Superior temporal gyrus (tissue), 1 donor: Measurements from ENCODE around the gene FGF14.
"Not testable (repeated sequence)": the region's sequence is repeated elsewhere in the genome, so short reads cannot be mapped to it uniquely, and the experiment has no call there.

Experiments used
- DNase-seq: peaks from one replicate; pipeline ENCODE4 v3.0.0-alpha.2; 2016; ENCODE audit errors: extremely low spot score

FGF14 gene

DNA sequence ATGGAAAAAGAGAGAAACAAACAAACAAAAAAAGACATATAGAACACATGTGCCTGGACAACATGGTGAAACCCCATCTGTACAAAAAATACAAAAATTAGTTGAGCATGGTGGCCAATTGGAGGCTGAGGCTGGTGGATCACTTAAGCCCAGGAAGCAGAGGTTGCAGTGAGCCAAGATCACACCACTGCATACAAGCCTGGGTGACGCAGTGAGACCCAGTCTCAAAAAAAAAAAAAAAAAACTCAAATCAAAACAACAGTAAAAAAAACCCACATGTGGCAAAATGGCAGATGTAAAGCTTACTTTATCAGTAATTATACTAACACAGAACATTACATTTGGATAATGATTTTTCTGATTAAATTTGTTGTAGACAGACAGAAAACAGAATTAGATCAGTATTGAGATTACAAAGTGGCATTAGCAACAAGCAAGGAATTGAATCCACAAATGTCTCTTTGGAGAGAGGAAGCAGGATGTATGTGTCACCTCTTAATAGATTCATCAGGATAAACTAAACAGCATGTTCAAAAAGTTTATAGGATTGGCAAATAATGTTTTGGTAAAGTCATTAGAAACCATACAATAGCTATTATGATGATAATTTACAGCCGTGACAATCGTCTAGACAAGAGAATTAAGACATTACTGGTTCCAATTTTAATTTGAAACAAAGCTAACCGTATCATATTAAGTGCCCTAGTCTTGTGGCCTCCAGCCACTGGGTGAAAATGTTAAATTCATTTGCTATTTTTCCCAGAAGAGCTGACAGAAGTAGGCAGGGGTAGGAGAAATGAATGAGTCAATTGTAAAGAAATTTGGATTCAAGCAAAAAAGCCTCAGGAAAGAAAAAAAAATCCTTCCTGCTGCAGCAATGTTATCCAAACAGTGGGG is 206.0 kb downstream of the FGF14 start:
- no peak for DNase-seq

DNA sequence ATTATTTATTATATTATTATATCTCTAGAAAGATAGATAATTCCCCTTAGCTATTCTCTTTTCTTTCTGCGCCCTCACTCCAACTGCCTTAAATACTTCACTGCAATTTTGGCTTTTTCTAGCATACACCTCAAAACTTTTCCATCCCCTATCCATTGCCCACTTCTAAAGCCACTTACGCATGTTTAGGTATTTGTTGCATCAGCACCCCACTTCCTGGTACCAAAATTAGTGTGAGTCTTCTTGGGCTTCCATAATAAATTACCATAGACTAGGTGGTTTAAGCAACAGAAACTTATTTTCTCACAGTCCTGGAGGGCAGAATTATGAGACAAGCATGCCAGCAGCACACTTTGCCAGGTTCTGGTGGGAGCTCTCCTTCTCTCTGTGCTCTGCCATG is 209.0 kb downstream of the FGF14 start:
- DNase-seq = no peak

DNA sequence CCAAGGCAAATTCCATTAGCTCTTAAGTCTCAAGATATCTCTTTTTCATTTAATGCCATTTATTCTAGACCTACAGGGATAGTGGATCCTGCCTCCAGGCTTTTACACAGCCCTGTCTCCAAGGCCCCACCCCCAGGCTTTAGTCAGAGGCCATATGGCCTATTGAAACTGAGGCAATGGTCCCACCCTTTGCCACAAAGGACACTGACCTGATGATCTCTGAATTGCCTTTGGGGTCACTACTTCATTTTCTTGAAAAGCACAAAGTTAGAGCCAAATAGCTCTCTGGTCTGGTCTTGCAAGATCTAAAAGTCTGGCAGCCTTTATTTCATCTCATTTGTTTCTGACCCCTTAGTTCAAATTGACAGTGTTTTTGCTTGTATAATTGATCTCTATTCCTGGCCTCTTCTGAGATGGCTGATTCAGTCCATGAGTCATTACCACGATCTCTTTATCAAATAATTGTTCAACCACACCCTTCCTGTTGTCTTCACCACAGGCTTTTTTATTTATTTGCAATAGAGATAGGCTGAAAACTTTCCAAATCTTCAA is 209.8 kb downstream of the FGF14 start:
- no peak for DNase-seq

DNA sequence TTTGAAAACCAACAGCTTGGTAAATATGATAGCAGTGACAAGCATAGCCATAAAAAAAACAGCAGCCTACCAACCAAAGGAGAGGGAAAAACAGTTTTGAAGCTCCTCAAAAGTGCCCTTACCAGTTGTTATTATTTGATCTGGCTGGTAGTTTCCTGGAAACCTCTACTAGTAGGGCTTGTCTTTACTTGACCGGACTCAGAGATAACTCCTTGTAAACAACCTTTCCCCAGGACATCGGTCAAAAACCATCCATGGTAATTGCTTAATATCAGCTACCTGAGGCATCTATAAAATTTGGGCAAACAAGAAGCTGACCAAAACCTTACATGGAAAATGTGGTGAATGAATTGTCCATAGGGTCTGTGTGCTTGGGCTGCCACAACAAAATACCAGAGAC is 210.9 kb downstream of the FGF14 start:
- no peak for DNase-seq

DNA sequence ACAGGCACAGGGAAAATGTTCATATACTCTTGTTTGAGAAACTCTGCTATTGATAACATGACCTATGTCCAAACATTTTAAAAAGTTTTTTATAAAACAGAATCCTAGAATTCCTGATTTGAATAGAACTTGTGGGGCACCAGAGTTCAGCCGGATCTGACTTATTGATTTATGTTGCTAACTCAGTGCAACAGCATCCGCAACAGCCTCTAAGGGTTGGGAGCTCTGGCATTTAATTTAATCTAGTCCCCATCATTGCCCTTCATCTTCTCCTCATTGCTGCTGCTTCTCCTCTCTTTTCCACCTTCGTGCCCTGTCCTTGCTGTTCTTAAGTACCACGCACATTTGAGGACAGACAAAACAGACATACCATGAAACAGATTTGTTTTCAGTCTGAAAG is 214.5 kb downstream of the FGF14 start:
- no peak for DNase-seq

DNA sequence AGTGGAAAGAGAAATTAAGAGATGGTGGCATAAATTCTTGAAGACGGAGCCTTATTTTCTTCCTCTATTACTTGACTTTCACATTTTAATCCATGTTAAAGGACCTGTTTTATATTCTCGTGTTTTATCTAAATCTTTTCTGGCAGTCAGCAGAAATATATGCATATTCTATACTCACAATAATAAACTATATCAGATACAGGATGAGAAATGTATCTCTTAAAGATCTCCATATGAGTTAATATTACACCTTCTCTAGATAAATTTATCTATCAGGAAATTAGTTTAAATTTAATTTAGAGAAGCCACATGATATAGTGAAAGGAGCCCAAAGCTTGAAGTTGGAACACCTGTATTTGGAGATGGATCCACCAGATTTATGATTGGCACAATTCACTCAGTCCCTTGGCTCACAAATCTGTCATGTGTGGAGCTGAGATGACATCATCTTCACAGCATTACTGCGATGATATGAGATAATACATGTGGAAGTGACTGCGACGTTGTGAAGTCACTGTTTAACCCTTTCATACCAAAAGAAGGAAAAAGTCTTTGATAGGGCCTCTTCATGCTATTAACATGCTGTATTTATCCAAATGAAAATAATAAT is 216.4 kb downstream of the FGF14 start:
- DNase-seq = no peak

DNA sequence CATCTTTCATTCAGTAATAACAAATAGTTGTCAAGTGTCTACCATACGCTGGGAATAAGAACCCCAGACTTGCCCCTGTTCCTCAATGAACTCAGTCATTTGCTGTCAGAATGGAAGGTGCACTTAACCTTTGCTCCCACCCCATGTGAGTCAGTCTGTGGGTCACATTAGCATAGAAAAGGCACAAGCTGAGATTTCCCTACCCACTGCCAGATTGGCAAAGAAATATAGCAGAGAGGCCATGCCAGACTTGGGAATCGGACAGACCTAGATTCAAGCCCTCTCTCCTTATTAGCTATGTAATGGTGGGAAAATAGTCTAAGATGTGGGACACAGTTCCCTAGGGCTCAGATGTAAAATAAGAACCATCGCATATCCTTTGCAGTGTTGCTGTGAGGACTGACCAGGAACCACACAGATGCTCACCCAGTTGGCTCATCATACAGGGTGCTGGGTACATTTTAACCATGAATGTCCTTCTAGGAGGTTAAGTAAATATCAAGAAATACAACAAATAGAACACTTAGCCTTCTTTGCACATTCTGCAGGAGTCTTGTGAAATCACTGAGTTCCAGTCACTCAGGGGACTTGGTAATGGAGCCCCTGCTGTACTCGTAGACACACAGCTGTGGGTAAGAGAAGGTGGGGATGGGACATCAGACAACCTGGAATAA is 218.2 kb downstream of the FGF14 start:
- DNase-seq = no peak

DNA sequence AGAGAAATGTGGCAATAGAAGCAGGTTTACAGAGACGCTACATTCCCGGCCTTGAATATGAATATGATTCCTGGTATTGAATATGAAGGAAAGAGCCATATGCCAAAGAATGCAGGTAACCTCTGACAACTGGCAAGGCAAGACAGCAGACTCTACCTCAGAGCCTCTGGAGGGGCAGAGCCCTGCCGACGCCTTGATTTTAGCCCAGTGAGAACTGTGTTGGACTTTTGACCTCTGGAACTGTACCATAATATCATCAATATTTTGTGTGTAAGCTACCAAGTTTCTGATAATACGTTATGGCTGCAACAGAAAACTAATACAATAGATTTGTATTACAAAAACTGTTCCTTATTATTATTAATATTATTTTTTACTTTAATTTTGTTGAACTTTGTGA is 219.7 kb downstream of the FGF14 start:
- no peak for DNase-seq

DNA sequence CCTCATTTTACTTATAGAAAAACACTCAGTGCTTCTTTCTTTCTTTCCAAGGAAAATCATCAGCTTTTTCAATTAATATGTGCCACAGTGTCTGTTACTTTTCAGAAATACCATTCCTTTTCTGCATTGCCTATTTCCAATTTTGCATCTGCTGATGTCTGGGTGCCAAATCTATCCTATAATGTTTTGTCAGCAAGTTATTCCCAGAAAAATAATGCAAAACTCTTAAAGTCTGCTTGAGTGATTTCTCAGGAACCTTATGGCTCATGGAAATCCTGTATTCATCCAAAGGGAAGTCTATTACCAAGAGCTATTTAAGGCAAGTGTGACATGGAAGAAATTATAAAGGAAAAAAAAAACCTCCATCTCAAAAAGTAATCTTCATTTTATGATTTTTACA is 224.4 kb downstream of the FGF14 start:
- no peak for DNase-seq

DNA sequence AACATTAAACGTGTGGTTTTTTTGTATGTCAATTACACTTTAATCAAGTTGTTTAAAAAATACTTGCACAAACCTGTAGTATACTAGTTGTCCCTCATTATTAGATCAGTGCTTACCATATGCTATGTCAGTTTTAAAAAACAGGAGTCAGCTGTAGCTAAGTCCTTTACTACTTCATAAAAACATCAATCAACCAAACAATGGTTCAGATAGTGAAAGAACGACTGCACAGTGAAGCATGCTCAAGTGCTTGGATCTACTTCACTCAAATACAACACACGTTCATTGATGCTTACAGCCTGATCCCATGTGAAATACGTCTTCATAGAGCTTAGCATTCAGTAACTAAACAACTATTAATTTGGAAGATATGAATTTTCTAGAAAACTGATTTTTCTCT is 225.0 kb downstream of the FGF14 start:
- no peak for DNase-seq

DNA sequence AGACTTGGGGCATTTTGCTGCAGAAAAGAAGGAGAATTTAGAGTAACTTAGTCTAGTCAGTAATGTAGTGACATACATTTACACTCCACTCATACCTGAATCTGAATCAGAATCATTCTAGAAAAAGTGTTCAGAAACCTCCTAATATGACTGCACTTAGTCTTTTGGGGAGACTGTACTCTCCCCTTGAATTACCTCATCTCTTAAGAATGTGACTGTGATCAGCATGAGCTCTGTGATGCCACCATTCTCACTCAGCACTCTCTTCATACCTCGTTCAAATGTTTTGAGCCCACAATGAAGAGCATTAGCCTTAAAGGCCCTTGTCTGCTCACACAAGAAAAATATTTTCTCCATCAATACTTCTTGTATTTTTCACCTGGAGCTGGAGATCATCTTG is 229.4 kb downstream of the FGF14 start:
- no peak for DNase-seq

DNA sequence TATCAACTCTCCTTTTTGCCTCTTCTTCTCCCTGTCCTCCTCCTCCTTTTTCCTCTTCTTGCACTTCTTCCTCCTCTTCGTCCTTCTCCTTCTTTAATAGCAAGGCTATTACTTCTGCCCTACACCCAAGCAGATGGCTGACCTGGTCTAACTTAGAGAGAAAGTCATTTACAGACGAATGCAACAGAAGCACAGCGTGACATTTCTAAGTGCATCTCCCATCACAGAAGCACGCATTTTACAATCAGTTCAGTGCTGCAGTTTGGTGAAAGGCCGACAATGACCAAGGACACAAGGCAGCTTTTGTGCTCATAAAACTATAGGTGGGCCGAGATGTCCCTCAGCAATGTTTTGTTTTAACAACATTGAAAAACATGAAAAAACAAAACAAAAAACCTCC is 231.5 kb downstream of the FGF14 start:
- no peak for DNase-seq

DNA sequence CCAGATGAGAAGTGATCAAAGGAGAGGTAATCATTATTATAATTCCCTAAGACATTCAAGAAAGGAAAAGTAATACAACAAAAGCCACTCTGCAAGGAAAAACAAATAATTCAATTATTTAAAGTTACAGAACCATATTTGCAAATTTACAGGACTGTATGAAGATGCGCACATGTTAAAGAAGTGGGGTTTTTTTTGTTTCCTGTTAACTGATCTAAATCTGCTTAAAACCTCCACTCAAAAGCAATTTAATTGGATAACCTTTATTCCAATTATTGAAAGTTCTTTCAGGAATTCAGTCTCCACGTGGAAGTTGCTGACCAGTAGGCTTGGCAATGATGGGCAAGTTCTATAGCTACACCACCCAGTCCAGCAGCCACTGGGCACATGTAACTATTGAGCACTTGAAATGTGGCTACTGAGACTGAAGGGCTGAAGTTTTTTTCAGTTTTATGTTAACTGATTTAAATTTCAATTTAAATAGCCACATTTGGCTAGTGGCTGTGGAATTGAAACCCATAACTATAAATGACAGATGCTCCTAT is 232.3 kb downstream of the FGF14 start:
- DNase-seq = no peak

DNA sequence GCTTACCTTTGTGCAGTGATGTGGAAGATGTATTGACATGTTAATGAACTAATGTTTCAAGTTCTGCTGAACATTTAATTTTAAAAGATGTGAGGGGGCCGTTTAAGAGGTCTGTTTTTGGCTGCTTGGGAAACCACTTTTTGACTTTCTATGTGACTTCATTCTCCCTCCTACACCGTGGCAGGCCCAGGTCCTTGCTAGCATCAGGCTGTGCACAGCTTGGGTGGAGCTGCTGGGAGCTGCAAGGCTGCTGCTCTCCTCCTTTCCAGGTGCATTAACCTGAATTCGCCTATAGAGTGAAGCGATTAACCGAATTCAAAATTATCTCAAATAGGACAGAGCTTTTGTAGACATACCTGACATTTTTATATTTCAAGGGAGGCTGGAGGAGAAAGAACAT is 249.1 kb downstream of the FGF14 start:
- DNase-seq = no peak

DNA sequence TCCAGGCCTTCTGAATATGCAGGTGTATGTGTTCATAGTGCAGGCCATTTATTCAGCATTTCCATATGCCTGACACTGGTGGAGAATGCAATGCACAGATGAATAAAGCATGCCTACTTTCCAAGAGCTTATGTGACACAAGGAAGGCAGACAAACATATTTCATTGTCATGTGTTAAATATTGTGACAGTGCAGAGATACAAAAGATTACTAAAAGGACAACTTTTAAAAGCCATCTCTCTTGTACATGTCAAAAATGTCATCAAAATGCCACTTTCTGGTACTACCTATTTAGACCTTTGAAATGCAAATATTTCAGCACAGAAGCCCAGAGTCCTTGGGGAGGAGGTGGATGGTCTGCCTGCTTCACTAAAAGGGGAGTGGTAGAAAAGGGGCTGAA is 254.5 kb downstream of the FGF14 start:
- no peak for DNase-seq

DNA sequence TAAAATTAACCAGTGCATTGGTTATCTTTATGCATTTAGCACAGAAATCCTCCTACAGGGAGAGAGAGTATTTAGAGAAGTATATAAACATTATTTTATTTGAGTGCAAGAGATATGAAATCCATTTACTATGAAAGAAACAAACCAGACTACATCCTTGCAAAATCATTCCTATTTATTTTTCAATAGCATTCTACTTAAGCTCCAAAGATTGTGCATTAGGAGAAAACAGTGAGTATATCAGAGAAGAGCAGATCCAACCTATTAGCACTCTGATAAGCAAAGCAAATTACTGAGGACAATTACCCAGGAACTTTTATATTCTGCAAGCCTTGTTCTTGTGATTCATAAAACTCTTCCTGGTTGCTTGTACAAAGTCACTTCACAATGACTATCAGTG is 256.1 kb downstream of the FGF14 start:
- no peak for DNase-seq

DNA sequence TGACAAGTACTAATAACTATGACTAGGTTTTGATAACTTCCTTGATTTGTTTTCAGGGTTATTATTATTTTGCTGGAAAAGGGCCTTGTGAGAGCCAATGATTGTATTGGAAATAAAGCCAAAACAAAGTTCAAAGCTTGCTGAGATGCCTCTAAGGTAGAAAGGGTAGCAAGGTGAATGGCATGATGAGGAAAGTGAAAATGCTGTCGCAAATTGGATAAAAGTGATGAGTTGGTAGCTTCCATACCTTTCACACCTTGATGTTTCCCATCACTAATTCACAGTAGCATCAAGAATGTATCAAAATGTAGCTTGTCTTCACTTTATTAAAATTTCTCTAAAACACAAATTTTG is 259.4 kb downstream of the FGF14 start:
- no peak for DNase-seq

DNA sequence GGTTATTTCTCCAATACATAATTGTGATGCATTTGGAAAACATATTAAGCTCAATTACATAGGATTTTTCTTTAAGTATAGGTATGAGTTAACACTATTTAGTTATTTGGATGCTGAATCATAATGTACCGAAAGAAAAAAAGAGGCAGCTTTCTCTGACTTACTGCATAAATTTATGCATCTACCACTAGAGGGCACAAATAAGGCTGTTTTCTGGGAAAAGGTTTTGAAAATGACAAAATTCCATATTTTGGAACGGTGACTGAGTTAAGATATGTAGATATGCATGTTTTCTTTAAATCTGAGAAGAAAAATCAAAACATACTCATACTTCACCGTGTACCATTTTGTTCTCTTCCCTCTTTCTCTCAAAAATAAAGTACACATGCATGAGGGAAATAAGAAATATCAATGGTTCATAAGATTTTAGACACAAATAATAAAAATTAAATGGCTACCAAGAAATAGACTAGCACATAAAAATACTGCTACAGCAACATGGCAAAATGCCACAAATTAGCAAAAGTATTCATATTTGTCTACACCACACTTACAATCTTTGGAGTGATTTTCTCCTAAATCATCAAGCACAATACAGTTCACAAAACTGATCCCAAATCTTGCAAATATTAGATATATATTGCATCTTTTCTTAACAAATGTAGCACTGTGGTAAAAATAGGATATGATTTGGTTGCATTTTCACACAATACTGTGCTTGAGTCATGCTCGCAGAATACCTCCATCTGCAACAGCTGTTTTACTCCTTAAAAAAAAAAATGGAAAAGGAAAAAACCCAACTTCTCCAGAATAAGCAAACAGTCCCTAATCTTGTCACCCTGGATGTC is 260.0 kb downstream of the FGF14 start:
- peak; percentile 80 for DNase-seq

DNA sequence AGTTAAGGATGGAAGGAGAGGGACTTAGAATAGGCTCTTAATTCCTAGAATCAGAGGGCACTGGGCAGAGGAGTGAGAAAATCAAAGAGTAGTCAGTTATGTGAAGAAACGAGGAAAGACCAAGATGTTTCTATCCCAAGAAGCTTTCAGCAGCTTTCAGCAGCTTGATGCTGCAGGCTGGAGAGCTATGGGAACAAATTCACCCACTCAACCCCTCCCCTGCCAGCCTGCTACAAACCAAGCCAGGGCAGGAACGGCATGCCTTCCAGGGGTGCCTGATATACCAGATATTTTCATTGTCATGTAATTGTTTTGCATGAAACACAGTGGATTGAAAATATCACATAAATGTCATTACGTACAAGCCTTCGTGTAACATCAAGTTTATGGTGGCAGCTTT is 262.2 kb downstream of the FGF14 start:
- DNase-seq = no peak

DNA sequence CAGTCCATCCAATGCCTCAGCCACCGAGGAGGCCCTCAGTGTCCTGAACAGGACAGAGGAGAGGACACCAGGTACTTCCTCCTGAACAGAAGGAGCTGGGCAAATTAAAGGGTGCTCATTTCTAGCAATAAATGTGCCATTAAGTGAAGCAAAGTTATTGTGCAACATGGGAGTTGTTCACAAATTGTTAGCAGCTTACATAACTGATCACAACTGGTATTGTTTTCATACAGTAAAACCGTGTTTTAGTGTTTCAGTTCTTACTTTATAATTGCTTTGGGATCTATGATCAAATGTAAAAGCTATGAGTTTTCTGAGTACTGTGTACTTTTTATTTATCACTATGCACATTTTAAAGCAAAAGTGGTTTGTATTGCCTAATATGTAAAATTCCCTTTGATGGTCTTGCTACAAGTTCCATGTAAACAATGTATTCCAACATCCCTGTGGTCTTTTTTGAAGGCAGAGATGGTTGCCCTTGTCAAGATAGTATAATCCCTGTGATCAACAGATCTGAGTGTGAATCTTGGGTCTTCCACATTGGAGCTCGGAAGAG is 263.1 kb downstream of the FGF14 start:
- no peak for DNase-seq

DNA sequence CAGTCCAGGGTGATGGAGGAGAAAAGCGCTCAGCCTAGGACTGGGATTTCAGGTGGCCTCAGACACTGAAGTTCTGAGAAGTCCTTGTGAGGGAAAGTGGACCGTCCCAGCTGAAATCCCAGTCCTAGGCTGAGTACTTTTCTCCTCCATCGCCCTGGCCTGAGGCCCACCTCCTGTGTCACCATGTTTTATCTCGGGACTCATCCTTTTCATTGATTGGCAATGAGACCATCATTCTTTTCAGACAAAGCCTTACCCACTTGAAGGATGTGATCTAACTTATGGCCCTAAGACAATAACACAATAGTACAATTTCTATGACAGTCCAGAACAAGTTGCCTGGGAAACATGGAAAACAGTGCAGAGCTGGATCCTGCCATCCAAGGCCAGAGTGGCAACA is 263.9 kb downstream of the FGF14 start:
- not testable (repeated sequence) for DNase-seq
